GM10248 (cell line): ENCODE data around the gene GRK5.

ENCODE experiments used
- CTCF ChIA-PET: fragments of 300-600 bp; sonication (Branson Sonifier 250); formaldehyde crosslinking; extraction: SDS; loops from one replicate; lab custom pipeline; 2021; ENCODE audit warnings: antibody characterized with exemption; lab: Yijun Ruan, JAX
- POLR2A ChIA-PET: fragments of 350-650 bp; sonication (Branson Sonifier 250); formaldehyde crosslinking; extraction: SDS; loops from one replicate; lab custom pipeline; 2020; ENCODE audit warnings: antibody characterized with exemption; lab: Yijun Ruan, JAX
- DNase-seq: peaks from one replicate; pipeline ENCODE4 v3.0.0; 2012; ENCODE audit errors: extremely low spot score
- TF ChIP-seq, protein P1 (sequence below): IDR thresholded peaks from 2 replicates; pipeline ENCODE4 v1.5.1; 2012; ENCODE audit warnings: mild to moderate bottlenecking, low read depth; ENCODE audit errors: extremely low read depth, missing control alignments, control extremely low read depth

GRK5 gene

DNA sequence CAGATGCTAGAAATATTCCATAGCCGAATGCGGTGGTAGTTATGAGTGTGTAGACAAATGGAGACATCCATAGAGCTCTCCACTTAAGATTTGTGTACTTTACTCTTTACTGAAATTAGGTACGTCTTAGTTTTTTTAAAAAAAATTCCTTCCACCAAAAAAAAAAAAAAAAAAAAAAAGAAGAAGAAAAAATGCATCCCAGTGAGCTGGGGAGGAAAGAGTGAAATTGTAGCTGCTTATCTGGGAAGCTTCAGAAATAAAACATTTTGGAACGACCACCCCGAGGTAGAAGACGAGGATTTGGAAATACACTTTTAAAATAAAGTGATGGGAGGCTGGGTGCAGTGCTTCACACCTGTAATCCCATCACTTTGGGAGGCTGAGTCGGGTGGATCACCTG, 281.3 kb downstream of the GRK5 start:
- TF ChIP-seq, protein P1, sequence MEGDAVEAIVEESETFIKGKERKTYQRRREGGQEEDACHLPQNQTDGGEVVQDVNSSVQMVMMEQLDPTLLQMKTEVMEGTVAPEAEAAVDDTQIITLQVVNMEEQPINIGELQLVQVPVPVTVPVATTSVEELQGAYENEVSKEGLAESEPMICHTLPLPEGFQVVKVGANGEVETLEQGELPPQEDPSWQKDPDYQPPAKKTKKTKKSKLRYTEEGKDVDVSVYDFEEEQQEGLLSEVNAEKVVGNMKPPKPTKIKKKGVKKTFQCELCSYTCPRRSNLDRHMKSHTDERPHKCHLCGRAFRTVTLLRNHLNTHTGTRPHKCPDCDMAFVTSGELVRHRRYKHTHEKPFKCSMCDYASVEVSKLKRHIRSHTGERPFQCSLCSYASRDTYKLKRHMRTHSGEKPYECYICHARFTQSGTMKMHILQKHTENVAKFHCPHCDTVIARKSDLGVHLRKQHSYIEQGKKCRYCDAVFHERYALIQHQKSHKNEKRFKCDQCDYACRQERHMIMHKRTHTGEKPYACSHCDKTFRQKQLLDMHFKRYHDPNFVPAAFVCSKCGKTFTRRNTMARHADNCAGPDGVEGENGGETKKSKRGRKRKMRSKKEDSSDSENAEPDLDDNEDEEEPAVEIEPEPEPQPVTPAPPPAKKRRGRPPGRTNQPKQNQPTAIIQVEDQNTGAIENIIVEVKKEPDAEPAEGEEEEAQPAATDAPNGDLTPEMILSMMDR = no peak
- CTCF ChIA-PET = interaction anchor here (1.1 to 4.3 kb wide), 18 partner anchors 9 to 320 kb away, joined by 3 to 57 read pairs (median 8); partner anchors contain the start of gene GRK5
- DNase-seq = no peak
- POLR2A ChIA-PET = no interaction called here

DNA sequence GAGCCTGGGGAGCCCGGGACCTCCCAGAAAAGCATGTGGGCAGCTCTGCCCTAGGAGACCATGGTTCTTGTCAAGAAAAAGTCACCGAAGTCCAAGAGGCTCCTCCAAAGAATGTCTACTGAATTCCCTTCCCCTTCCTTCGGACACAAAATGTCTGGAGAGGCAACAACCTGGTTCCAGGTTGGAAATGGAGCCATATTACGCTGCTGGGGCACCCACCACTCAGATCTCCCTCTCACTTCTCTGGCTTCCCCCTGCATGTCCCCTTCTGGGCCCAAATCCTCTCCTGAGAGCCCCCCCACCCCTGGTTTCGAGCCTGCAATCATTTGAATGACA, 282.6 kb downstream of the GRK5 start:
- CTCF ChIA-PET = interaction anchor here (0.6 to 4.3 kb wide), 38 partner anchors 8 to 291 kb away, joined by 3 to 57 read pairs (median 4); partner anchors contain the start of gene GRK5
- POLR2A ChIA-PET = no interaction called here

DNA sequence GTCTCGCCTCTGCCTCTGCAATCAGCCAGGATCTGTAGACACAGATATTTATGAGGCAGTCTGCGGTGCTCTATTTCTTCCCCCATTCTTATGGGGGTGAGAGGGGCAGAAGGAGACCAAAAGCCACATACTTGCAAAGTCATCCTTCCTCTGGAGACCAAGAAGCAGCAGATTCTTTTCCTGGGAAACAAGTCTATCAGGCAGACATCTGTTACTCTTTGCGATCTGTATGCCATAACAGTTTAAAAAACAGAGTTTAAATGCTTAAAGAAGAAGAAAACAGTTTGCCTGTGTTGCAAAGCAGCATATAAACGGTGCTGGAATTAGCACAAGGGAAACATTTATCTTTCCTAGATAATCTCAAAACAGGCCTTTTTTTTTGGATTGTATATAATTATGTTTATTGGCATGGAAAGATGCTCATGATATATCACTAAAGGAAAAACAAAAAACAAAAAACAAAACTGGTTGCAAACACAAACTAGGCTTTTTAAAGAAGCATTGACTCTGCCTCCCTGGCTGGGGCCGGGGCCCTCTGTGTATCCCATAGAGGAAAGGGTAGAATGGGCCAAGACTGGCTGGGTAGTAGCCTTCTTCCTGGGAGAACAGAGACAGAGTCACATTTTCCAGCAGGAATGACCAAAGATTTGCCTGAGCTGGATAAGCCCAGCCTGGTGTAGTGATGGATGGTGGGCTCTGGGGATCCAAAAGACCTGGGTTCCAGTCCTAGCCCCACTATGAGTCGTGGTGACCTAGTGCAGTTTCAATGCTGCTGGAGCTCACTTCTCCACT, 284.8 kb downstream of the GRK5 start:
- ChIA-PET POLR2A (no interaction called here), CTCF (no interaction called here)
- no peak for DNase-seq
- TF ChIP-seq, protein P1 = no peak

More for the DNA sequence above, 282.6 kb downstream of the GRK5 start:
- no peak for DNase-seq
- TF ChIP-seq, protein P1 = no peak

DNA sequence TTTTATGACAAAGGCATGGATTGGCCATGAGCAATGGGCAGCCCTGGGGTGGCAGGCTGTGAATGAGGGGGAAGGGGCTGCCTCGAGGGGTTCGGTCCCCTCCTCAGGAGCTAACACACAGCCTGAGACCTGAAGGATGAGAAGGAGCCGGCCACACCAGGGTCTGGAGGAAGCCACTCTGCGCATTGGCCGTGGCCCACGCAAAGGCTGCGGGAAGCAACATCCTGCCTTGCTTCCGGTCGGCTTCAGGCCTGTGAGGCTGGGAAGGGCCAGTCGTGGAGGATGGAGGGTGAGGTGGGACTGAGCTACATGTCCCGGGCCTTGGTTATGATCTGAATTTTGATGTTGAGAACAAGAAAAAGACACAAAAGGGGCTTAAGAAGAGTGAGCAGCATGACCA, 285.8 kb downstream of the GRK5 start:
- TF ChIP-seq, protein P1 = no peak
- DNase-seq = no peak
- CTCF ChIA-PET = interaction anchor here (1.3 to 2.0 kb wide), 5 partner anchors 10 to 367 kb away, joined by 3 to 8 read pairs (median 5); partner anchors contain the start of gene GRK5
- POLR2A ChIA-PET = no interaction called here

DNA sequence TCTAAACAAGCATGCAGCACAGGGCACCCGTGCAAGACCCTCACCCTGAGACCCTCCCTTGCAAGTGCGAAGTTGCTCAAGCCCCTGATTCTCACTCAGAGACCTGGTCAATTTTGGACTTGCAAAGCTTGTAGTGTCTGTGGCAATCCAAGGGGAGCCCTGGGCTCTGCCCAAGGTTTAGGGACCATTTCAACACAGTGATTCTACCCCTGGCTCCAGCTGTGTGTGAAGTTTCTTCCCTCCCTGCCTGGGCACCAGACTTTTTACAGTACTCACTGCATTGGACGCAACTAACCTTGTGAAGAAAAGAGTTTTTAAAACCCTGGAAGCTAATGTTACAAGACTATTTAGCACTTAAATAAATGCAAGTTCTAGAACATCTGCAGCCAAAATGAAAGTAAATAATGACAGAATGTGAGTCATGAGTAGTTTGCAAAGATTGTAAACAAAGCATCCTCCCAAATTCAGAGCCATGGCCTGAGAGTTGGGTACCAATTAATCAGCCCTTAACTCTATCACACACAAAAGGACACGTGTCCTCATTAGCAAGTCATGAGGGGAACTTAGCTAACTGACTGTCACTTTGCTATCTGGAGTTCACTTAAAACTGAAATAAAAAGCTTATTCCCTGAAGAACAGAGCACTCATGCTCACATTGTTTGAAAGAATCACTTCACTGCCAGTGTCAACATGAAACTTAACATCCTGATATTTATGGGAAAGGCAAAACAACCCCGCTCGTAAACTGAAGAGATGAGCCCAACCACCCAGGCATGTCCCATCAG, 287.1 kb downstream of the GRK5 start:
- no peak for DNase-seq
- ChIA-PET CTCF (interaction anchor here (0.9 to 2.0 kb wide), 7 partner anchors 9 to 365 kb away, joined by 3 to 8 read pairs (median 4); partner anchors contain the start of genes GRK5 and RGS10), POLR2A (no interaction called here)
- TF ChIP-seq, protein P1 = no peak

DNA sequence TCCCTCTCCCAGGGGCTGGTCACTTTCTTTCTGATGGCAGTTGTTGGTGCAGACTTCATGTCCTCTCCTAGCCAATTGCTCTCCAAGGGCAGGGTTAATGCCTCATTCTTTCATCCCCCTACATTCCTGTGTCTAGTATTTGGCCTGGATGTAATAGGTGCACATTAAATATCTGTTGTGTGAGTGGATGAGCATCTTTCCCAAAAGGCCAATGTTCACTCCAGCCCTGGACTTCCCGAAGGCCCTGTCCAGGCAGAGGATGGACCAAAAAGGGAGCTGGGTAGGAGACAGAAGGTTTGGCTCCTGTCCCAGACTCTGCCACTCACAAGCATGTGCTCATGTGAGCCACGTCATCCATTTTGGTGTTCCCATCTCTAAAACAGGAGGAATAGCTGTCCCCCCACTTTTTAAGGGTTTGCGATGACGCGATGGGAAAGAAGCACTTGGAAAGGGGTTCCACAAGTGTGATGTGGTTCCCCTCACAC, 287.7 kb downstream of the GRK5 start:
- TF ChIP-seq, protein P1 = no peak
- ChIA-PET CTCF (interaction anchor here (1.6 to 2.0 kb wide), 3 partner anchors 8 to 288 kb away, joined by 4 to 8 read pairs (median 5); partner anchors contain the start of gene GRK5), POLR2A (no interaction called here)
- DNase-seq = no peak
